Stimulated activated naive CD8-positive, alpha-beta T cell treated with anti-CD3 and anti-CD28 coated beads, Interleukin-15, Interleukin-2, amounts not matched to agents 100 U/mL and 50 U/mL, for 24 hours (primary cell): Measurements from ENCODE around the gene VSIR.

Experiments used
- ATAC-seq: fragments of 150-1000 bp; cut with Tn5 transposase; one replicate; pipeline ENCODE4 v1.10.0; 2021
- DNase-seq: peaks from one replicate; pipeline ENCODE4 v3.0.0; 2021

Gene VSIR

DNA sequence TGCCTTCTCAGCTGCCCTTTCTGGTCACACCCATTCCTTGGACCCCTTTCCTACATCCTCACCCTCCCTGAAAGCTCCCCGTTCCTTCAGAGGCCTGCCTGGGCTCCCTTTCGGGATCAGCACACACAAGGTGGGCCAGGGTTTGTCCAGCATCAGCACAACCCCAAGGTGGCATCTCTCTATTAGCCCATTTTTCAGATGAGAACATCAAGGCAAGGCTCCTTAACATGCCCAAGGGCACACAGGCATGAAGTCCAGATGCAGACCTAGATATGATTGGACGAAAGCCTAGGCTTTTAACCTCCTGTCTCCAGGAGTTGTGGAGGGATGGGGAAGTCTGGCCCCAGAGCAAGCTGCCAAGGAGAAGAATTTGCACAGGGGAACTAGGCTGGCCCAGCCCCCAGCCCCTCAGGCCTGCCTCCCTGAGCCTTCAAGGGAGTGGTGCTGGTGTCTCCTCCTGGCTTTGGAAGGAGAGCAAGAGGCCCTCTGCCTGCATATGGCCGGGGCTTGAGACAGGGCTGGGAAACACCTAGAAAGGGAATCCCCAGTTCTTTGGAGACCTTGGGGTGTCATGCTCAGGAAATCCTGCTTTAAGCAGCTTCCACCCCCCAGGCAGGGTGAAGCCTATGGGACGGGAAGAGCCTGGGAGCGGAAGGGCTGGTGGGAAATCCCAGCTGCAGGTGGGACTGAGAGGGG lies 9.0 kb upstream of the VSIR start:
- no peak for DNase-seq

DNA sequence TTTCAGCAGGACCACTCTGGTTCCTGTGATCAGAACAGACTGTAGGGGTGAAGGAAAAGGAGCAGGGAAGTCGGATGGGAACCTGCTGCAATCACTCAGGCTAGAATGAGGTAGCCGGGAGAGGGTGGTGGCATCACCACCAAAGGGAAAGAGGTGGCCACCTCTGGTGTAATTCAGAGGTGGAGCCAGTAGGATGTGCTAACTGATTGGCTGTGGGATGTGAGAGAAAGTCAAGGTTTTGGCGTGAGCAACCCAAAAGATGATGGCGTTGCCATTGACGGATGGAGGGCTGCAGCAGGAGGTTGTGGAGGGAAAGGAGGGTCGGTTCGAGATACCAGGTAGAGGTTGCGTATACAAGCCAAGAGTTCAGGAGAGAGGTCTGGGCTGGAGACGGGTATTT lies 7.4 kb upstream of the VSIR start:
- DNase-seq (no peak), ATAC-seq (no peak)

More for the DNA sequence above, 9.0 kb upstream of the VSIR start:
- no peak for ATAC-seq

DNA sequence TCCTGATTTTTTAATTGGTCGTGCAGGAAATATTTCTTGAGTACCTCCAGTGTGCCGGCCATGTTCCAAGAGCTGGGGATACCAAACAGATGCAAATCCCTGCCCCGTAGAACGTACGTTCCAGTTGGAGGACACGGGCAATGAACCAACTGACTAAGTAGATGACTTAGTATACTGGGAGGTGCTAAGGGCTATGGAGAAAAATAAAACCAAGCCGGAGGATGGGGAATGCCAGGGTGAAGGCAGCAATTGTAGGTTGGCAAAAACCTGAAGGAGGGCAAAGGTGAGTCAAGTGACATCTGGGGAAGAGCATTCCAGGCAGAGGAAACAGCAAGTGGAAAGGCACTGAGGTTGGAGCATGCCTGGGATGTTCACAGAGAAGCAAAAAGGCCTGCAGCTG lies 6.8 kb upstream of the VSIR start:
- ATAC-seq = no peak
- no peak for DNase-seq

DNA sequence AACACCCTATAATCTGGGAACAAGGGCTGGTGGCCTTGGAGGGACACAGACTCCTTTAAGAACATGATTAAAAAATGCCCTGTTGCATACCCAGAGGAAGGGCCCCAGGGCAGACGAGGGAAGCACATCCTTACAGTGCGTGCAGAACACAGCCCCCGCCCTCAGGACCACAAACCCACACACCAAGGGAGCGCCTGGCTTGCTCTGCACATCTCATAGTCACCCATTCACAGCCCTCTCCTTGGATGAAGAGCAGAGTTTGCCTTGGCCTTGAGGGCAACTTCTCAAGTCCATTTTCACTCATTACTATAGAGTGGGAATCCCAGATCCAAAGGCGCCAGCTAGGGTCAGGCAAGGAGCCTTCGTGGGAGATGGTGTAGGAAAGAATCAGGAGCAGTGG lies 6.3 kb upstream of the VSIR start:
- no peak for DNase-seq
- ATAC-seq = no peak

DNA sequence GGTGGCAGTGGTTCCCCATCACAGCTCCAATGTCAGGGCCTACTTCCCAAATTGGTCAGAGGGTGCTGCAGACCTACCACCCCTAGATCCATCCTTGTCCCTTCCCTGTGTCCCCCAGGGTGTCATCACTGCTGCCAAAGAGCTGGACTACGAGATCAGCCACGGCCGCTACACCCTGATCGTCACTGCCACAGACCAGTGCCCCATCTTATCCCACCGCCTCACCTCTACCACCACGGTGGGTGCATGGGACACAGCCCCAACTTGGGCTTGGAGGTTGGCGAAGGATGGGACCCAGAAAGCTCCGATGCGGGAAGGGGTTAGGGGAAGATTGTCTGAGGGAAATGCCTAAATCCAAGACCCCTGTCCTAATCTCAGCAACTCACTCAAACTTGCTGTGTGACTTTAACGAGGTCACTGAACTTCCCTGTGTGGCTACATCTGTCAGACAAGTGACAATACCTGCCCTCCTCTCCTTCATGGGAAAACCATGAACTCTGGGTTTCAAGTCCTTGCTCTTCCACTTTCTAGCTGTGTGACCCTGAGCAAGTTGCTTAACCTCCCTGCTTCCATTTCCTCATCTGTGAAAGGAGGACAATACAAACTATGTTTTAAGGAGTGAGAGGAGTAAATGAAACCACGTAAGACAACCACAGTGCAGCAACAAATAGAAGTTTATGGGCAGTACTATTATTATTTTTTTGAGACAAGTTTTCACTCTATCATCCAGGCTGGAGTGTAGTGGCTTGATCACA lies 4.9 kb upstream of the VSIR start:
- DNase-seq (no peak), ATAC-seq (no peak)

DNA sequence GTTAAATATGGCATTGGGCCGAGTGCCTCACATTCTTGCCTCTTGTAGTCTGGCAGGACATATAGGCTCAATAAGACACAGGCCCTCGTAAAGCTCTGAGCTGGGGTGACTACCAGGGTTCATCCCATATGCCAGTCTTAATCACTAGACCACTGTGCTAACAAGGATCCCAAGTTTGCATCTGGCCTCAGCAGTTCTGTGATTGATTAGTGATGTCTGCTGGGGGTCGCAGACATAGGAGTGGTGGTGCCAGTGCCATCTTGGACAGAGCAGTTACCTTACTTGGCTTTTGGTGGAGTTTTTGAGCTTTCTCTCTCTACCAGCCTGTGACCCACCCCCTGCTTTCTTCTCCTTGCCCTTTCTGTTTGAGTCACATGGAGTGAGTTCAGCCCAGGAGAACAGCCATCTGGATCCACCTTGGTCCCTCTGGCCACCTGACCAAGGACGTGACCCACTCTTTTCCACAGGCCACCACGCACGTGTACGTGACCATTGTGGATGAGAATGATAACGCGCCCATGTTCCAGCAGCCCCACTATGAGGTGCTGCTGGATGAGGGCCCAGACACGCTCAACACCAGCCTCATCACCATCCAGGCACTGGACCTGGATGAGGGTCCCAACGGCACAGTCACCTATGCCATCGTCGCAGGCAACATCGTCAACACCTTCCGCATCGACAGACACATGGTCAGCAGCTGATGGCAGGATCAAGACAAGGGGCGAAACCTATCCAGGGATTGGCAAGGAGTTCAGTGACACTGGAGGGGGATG lies 4.1 kb upstream of the VSIR start:
- ATAC-seq = no peak
- DNase-seq = no peak

DNA sequence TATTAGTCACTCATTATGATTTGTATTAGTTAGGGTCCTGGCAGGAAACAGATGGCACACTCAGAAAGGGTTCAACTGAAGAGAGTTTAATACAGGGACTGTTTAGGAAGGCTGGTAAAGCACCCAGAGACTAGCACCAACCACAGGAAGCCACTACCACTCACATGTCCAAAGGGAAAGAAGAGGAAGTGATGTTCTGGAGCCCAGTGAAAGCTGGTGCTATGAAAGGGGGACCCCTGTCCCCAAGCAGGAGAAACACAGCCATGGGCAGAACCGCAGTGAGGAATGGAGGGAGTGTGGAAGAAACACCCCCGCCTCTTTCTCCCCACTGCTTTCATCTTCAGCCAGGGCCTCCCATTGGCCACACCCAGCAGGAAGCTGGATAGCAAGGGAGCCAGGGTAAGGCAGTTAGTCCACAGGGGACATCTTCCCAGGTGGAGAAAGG lies 3.2 kb upstream of the VSIR start:
- DNase-seq = no peak
- no peak for ATAC-seq

DNA sequence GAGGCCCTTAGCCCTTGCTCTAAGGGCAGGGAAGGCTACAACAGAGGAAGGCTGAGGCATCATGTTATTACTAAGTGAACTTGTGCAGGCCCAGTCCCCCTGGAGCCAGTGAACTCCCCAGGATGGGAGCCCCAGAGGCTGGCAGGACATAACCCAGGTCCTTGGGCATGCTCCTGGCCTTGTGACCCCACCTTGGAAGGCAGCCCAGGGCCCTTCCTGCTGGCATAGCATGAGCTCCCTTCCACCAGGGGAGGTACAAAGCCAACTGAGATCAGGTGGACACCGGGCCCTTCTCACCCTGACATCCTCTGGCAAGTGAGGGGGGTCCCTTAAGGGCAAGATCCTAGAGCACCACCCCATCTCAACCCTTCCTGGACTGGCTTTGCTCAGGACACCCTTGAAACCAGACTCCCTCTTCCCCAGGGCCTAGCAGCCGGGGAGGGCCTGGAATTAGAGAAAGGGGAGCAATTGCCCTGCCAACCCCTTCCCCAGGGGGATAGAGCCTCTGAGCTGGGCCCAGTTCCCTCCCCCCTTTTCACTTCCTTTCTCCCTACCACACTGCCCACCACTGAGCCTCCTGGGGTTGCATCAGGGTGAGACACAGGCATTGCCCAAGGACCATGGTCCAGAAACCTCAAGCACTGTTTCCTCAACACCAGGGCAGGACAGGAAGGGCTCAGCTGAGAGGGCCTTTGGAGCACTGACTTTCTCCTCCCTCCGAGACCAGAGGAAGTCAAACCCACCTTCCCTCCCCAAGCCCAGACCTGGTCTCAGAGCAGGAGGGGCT lies 1.8 kb upstream of the VSIR start:
- no peak for DNase-seq
- ATAC-seq = no peak

DNA sequence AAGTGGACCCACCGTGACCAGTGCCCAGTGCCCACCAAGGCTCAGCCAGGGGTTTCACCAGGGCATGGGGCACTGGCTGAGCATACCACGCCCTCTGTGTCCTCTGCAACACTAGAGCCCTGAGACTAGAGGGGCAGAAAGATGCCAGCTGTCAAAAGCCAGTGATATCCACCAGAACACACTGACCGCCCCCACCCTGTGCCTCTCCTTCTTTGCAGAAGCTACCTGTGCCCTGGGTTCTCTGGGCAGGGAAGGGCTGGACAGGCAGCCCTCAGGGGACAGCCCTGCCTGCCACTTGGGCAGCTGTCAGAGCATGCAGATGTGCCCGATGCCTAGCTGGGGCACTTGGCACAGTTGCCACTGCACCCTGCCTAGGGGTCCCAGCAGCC lies 494 bp downstream of the VSIR start:
- DNase-seq (no peak), ATAC-seq (no peak)

DNA sequence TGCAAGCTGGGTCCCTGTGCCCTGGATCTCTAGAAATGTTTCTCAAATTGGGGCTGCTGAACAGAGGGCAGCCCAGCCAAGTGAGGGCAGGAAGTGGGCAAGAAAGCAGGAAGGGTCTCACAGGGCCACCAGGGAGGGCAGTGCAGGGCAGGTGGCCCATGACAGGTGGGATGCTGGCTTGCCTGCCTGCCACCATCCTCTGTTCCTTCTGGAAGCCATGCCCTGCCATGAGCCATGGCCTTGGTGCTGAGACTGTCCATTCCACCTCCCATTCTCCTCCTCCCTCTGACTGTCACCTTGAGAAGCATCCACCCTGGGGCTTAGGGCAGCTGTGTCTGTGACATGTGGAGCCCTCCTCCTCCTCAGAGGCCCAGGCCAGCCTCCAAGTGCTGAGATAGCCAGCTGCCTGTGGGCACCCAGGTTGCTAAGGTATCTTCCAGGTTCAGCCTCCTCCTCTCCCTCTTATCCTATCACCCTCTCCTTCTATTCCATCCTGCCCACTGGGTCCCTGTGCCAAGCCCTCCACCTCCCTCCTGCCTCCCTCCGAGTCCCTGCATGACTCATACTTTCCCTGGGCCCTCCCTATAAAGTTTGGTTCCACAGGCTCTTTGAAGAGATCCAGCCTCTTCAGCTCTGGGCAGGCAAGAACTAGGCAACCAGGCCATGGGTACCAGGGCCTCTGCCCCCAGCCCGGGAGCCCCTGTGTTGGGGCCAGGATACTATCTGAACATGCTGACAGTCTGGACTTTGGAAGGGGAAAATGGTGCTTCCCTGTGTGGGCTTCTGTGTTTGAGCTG lies 1.3 kb downstream of the VSIR start:
- DNase-seq (peak; percentile 62), ATAC-seq (peak; percentile 14)

DNA sequence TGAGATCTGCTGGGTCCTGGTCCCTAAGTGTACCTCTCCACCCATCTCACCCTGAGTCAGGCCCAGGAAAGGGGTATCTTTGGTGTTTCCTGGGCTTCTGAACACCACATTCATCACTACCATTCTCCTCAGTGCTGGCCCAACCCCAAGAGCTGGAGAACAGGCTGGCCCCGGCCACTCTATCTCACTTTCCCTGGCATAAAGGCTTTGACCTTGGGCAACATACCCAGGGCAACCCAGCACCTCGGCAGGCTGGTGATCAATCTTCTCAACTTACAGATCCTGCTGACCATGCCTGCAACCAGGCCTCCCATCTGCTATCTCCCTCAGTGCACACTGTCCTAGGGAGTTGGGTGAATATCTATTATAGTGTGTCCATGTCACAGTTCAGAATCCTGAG lies 2.1 kb downstream of the VSIR start:
- ATAC-seq = no peak
- DNase-seq = no peak

DNA sequence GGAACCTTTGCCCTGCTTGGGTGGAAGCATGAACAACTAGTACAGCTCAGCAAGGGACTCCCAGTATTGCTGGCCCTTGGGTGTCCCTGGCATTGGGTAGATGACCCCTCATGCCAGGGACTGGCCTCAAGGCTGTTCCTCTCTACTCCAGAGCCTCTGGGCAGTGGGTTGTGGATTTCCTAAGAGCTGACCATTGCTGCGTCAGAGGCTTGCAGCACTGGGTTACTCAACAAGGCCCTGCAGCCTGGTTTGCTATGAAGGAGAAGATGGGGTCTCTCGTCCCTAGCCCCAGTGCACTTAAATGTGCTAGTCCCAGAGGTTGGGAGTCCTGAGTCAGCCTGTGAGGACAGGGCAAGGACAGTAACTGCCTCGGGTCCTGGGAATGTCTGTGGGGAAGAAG lies 2.5 kb downstream of the VSIR start:
- ATAC-seq (no peak), DNase-seq (no peak)

DNA sequence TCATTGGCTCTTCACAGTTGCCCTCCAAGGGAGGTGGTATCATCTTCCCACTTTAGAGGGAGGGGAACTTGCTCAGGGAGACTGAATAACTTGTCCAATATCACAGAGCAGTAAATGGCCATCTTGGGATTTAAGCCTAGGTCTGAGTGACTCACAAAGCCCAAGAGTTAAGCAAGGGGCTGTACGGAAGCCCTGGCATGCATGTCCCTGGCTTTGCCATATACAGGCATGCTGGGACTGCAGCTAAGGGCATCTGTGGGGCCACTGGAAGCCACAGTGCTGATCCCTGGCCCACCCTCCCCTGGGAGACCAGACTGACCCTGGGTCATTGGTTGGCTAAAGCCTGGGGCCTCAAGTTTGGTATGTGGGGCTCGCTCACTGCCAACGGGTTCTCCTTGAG lies 3.1 kb downstream of the VSIR start:
- DNase-seq (no peak), ATAC-seq (no peak)

DNA sequence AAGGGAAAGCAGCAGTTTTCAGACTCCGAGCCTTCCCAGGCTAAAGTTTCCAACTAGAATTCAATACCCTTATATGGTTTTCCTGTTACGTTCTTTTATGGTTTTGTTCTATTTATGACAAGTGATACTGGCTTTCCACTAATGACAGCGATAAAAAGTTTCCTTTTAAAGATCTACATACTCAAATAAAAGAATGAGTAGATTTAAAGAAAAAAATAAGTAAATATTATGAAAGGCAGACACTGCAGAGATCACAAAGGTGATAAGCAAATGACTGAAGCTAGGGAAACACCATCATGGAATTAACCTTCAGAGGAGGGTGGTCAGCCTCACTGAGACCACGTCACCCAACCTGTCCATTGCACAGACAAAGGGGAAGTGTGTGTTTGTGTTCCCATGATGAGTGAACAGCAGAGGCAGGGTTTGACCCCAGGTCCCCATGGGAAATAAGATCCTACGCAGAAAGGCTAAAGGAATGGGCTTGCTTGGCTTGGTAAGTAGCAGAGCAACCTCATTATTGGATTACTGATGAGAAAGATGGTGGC lies 4.0 kb downstream of the VSIR start:
- DNase-seq (no peak), ATAC-seq (peak; percentile 7)

DNA sequence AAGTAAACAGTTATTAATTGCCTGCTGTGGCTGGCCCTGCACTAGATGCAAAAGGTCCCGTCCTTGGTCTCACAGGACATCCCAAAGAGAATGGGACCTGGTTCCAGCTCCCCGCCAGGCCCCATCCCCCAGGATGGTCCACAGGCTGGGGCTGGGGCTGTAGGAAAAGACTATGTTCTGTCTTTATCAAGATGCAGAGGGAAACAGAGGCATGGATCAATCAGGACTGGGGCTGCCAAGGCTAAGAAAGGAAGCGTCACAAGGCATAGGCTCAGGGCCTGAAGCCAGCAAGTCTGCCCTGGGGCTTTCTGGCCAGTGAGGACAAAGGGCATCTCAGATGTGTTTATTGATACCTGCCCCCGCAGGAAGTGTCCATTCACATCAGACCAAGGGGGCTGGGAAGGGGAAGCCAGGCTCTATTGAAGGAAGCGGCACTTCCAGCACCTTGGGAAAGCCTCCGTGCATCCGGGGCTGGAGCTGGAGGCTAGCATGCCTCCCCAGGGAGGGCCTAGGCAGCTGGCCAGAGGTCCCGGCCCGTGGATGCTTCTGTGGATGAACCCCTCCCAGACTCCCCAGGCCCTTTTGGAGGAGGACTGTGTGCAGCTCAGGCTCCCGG lies 5.8 kb downstream of the VSIR start:
- DNase-seq (no peak), ATAC-seq (no peak)

DNA sequence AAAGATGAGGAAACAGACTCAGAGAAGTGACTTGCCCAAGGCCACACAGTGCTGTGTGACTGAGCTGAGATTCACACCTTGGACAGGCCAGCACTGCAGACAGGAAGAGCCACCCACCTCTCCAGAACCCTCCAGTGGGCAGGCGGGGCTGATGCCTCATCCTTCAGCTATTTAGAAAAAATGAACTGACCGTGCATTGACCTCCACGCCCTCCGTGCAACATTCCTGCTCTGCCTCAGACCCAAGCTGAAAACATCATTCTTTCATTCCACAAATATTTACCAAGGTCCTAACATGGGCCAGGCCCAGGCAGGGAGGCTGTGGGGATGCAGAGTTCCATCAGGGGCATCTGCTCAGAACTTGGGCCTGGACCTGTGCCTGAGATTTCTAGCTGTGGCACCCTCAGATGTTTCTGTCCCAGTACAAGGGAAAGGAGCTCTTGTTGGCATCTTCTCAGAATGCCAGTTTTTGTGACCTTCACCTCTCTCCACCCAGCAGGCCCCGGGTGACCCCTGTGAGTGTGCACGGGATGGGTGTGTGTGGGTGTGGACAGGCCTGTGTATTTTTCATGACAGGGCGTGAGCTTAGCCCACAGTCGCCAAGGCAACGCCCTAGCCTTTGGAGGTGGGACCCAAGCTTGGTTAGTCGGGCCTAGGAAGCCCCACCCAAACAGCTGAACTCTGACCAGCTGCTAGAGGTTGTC lies 6.5 kb downstream of the VSIR start:
- DNase-seq (no peak), ATAC-seq (peak; percentile 11)

DNA sequence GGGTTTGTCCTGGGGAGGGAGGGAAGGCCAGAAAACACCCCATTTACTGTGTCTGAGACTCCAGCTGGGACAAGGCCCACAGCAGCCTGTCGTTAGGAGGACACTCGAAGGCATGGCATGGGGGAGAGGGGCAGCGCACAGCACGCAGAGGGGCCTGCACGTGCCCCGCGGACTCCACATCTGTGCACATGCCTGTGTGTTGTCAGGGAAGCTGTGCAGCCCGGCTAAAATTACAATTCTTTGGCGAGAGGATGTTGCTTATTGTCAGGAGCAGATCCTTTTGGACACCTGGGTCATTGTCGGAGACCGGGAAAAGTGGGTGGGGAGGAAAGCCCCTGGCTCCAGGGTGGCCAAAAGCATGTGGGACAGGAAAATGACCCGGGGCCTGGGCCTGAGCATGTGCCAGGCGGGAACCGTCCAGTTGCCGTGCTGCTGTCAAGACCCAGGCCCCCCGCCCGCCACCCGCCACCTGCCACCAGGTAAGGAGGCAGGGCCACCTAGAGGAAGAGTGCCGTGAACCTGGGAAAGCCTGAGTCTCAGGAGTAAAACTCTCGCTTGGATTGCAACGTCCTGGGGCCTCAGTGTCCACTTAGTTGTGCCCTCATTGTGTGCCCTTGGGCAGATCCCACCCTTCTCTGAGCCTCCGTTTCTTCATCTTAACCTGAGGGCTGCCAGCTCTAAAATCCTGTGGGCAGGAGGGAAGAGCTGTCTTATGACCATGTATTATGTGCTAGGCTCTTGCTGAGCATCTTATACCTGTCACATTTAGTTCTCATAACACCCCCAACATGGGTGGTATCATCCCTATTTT lies 7.2 kb downstream of the VSIR start:
- DNase-seq (no peak), ATAC-seq (no peak)

DNA sequence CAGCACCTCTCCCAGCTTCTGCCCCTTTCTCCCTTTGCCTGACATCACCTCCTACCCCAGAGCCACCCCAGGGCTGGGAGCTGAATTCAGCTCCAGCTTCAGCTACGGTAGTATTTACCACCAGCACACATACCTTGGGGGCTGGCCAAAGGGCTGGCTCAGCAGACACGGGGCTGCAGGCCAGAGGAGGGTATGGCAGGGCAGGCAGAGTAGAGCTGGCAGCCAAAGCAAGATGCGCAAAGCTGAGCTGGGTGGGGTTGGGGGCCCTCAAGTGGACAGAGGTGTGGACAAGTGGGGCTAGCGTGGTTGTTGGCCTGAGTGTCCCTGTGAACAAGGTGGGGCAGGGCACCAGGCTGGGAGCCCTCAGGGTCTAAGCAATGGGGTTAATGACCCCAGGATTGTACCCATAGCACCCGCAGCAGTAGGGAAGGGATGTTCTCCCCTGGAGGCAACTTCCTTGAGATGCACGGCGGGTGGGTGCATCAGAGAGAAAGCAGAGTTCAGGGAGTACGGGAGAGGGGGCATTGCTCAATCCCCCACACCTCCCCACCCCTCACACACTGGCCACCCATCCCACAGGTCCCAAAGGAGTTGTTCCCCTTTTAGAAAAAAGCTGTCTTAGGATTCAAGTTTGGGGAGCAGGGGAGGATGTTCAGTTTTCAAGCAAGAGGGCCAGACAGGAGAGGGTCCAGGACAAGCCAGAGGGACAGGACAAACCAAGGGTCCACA lies 8.0 kb downstream of the VSIR start:
- no peak for ATAC-seq
- no peak for DNase-seq
